Measurements from ENCODE around the gene KCTD15.

GRCh38 chr19:33860312-33861090 is 63.8 kb downstream of the KCTD15 start:
- TF ChIP-seq CTCF (conservative IDR thresholded peaks at IDR 0.05; ENCODE audit: low read depth, low read length) (no peak), EZH2 (IDR thresholded peaks at IDR 0.05; ENCODE audit: borderline replicate concordance, low read depth, low read length, poor library complexity, severe bottlenecking) (no peak)
